GM10248 (cell line): ENCODE measurements around the gene ZNF784.

ENCODE experiments used
- CTCF ChIA-PET: fragments of 300-600 bp; sonication (Branson Sonifier 250); formaldehyde crosslinking; extraction: SDS; loops from one replicate; lab custom pipeline; 2021; ENCODE audit warnings: antibody characterized with exemption; lab: Yijun Ruan, JAX
- POLR2A ChIA-PET: fragments of 350-650 bp; sonication (Branson Sonifier 250); formaldehyde crosslinking; extraction: SDS; loops from one replicate; lab custom pipeline; 2020; ENCODE audit warnings: antibody characterized with exemption; lab: Yijun Ruan, JAX
- DNase-seq: peaks from one replicate; pipeline ENCODE4 v3.0.0; 2012; ENCODE audit errors: extremely low spot score
- CTCF ChIP-seq: IDR thresholded peaks from 2 replicates; pipeline ENCODE4 v1.5.1; 2012; ENCODE audit warnings: mild to moderate bottlenecking, low read depth; ENCODE audit errors: extremely low read depth, missing control alignments, control extremely low read depth

The ZNF784 gene

GRCh38 chr19:55603581-55604292 lies 20.6 kb downstream of the ZNF784 start:
- ChIA-PET CTCF (interaction anchor here (1.9 kb wide), 1 partner anchor 29 kb away, joined by 13 read pairs; no protein-coding TSS in a partner anchor), POLR2A (interaction anchor here (0.5 to 2.1 kb wide), 2 partner anchors 29 to 199 kb away, joined by 4 to 7 read pairs; no protein-coding TSS in a partner anchor)
- no peak for DNase-seq
- TF ChIP-seq CTCF, result no peak

- ChIA-PET CTCF (interaction anchor here (1.9 kb wide), 1 partner anchor 29 kb away, joined by 13 read pairs; no protein-coding TSS in a partner anchor), POLR2A (no interaction called here)
- no peak for TF ChIP-seq CTCF
- no peak for DNase-seq
Measured at GRCh38 chr19:55603115-55603514, 21.3 kb downstream of the ZNF784 start.

GRCh38 chr19:55602104-55603001 lies 22.0 kb downstream of the ZNF784 start:
- ChIA-PET CTCF (interaction anchor here (1.8 kb wide), 1 partner anchor 98 kb away, joined by 7 read pairs; no protein-coding TSS in a partner anchor), POLR2A (no interaction called here)
- no peak for DNase-seq
- TF ChIP-seq CTCF, result no peak

- ChIA-PET POLR2A (no interaction called here), CTCF (interaction anchor here (1.8 to 2.4 kb wide), 2 partner anchors 31 to 97 kb away, joined by 7 to 9 read pairs; no protein-coding TSS in a partner anchor)
- DNase-seq, result no peak
- no peak for TF ChIP-seq CTCF
Measured at GRCh38 chr19:55601084-55601483, 23.3 kb downstream of the ZNF784 start.

GRCh38 chr19:55600662-55601028 lies 23.7 kb downstream of the ZNF784 start:
- DNase-seq, result no peak
- ChIA-PET POLR2A (interaction anchor here (0.7 kb wide), 1 partner anchor 47 kb away, joined by 3 read pairs; no protein-coding TSS in a partner anchor), CTCF (interaction anchor here (1.8 to 2.4 kb wide), 2 partner anchors 32 to 96 kb away, joined by 7 to 9 read pairs; no protein-coding TSS in a partner anchor)
- no peak for TF ChIP-seq CTCF
